ENCODE results near the gene ZNF101.

ZNF101 gene

DNA sequence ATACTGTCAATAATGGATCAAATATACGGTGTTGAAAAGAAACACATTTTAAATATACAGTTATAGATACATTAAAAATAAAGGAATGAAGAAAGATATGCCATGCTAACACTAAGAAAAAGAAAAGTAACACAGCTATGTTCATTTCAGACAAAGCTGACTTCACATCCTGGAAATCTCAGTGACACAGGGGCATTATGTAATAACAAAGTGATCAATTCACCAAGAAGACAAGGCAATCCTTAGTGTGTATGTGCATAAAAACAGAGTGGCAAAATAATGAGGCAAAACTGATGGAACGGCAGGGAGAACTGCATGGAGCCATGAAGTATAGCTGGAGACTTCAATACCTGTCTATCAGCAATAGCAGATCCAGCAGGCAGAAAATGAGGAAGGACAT, 51.2 kb downstream of the ZNF101 start:
- DNase-seq: no peak

DNA sequence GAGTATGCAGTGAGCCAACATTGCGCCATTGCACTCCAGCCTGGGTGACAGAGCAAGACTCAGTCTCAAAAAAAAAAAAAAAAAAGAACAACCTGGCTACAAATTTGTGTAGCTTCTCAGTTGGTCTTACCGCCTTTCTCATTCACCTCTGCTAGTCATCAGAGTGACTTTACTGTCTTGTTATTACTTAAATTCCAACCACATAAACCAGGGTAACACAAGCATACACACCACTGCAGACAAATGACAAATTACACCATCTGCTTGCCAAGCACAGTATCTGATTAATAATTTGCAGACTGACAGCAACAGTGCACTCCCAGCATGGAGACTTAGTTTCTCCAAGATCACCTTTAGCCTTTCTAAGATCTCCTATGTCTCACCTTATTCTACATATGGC, 53.3 kb downstream of the ZNF101 start:
- no peak for DNase-seq

DNA sequence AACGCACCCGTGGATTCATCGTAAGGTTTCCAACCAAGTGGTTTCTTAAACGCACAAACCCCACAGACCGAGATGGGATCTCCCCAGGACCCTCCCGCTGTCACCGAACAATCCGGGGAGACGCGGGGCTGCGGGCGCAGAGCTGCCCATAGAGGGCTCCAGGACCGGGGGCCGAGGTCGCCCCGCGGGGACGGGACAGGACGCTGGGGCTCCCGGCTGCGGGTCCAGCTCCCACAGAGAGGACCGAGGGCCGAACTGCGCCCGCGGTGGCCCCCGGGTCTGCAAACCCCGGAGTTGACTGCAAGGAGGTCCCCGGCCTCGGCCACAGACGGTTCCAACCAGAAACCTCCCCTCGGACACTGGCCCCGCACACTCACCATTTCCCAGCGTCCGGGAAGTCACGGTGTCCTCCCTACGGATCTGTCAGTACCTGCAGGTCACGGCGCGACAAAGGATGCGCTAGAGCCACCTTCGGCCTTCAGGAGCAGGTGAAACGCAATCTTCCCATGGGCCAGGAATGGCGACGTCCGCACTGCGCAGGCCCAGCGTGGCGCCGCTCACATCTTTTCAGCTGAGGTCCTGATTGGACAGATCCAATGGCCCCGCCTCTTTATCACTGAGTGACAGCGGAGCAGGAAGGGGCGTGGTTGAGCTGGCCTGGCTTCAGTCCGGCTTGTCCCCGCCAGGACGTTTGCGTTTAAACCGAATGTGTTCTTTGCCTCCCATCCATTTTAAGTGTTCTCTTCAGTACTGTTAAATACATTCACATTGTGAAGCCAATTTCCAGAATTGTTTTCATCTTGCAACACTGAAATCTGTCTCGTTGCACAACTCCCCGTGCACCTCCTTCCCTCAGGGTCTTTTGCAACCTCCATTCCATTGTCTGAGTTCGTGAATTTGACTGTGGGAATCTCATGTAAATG, 64.2 kb downstream of the ZNF101 start, which contains the start of gene ZNF14:
Gene ZNF14, minus strand, starts transcription at position 534 of the 923 bp plus-strand sequence. Its CDS starts 154 bp downstream, at position 380.
- DNase-seq: peak; percentile 92
